HG03571 (cell line): ENCODE data around the gene RGS7BP.
"Not testable (repeated sequence)": the region's sequence is repeated elsewhere in the genome, so short reads cannot be mapped to it uniquely, and the experiment has no call there.

Experiments used
- ATAC-seq: cut with Tn5 transposase; IDR thresholded peaks from one replicate; pipeline ENCODE4 v1.9.1; 2021; ENCODE audit not compliant: unreplicated experiment

The RGS7BP gene

GRCh38 chr5:64557911-64558310 is 52.1 kb downstream of the RGS7BP start:
- ATAC-seq, result no peak

GRCh38 chr5:64558641-64559040 is 52.8 kb downstream of the RGS7BP start:
- ATAC-seq, result not testable (repeated sequence)

GRCh38 chr5:64566310-64566916 is 60.6 kb downstream of the RGS7BP start:
- no peak for ATAC-seq

- ATAC-seq, result no peak
These were observed 64.0 kb downstream of the RGS7BP start for GRCh38 chr5:64569858-64570257.

- no peak for ATAC-seq
These were observed 64.7 kb downstream of the RGS7BP start for GRCh38 chr5:64570395-64570996.

- ATAC-seq, result no peak
These were observed 69.7 kb downstream of the RGS7BP start for GRCh38 chr5:64575561-64575960.

GRCh38 chr5:64576250-64576649 is 70.4 kb downstream of the RGS7BP start:
- no peak for ATAC-seq

GRCh38 chr5:64585646-64586045 is 79.8 kb downstream of the RGS7BP start:
- ATAC-seq, result no peak

GRCh38 chr5:64587370-64587769 is 81.6 kb downstream of the RGS7BP start:
- no peak for ATAC-seq

GRCh38 chr5:64592730-64593341 is 87.0 kb downstream of the RGS7BP start:
- ATAC-seq, result no peak

GRCh38 chr5:64594025-64594424 is 88.2 kb downstream of the RGS7BP start:
- no peak for ATAC-seq

- ATAC-seq, result no peak
These were observed 88.8 kb downstream of the RGS7BP start for GRCh38 chr5:64594601-64595000.

- ATAC-seq, result no peak
These were observed 89.4 kb downstream of the RGS7BP start for GRCh38 chr5:64595031-64595855.

GRCh38 chr5:64599226-64599625 is 93.4 kb downstream of the RGS7BP start:
- no peak for ATAC-seq

GRCh38 chr5:64603676-64604075 is 97.9 kb downstream of the RGS7BP start:
- no peak for ATAC-seq

- ATAC-seq, result no peak
These were observed 101.1 kb downstream of the RGS7BP start for GRCh38 chr5:64606926-64607325.

- ATAC-seq, result no peak
These were observed 106.6 kb downstream of the RGS7BP start for GRCh38 chr5:64612344-64612961.

- peak; percentile 90 for ATAC-seq
These were observed 110.1 kb downstream of the RGS7BP start for GRCh38 chr5:64615895-64616294.

- ATAC-seq, result no peak
These were observed 113.8 kb downstream of the RGS7BP start for GRCh38 chr5:64619609-64620008.

GRCh38 chr5:64622991-64623390 is 117.2 kb downstream of the RGS7BP start:
- ATAC-seq, result no peak

- ATAC-seq, result no peak
These were observed 119.9 kb downstream of the RGS7BP start for GRCh38 chr5:64625678-64626077.
